Uterus (tissue), 2 donors: ENCODE data around the gene TTLL10.

Experiments used
- POLR2A ChIP-seq, 2 donors: fragments of 450-650 bp; IDR thresholded peaks; one replicate each; pipeline ENCODE4 v1.6.1; 2016; ENCODE audit warnings: antibody characterized with exemption in 2 of 2, mild to moderate bottlenecking in 1 of 2, moderate library complexity in 1 of 2
- TF ChIP-seq, protein P1 (sequence below), 4 experiments: fragments of 200-600 bp in 2 of 4; fragments of 450-650 bp in 2 of 4; sonication (generic) in 2 of 4; IDR thresholded peaks; one replicate each; pipeline ENCODE4 v1.5.1; 2016 to 2019; ENCODE audit warnings: antibody characterized with exemption in 4 of 4, mild to moderate bottlenecking in 2 of 4, moderate library complexity in 1 of 4

DNA sequence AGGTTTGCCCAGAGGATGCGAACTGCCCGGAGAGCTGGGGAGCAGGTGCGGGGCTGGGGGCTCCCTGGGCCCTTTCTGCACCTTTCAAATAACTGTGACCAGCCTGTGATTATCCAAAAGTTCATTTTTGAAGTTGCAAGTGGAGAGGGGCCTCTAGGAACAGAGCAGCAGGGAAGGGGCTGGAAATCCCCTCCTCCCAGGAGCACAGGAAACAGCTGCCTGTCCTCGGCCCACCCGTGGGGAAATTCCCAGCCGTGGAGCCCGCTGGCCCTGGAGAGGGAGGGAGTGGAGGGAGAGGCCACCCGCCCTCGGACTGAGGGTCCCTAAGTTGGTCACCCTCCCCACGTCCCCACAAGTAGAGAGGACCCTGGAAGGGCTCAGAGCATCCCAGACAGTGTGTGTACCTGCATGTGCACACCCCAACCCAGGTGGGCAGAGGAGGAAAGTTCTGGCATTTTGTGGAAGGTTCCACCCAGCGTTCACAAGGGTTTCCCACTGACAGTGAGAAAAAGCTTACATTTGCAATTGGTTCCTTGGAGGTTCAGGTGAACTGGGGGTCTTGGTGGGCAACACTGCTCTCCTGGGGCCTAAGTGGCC is 41.5 kb downstream of the TTLL10 start:
- TF ChIP-seq, protein P1, sequence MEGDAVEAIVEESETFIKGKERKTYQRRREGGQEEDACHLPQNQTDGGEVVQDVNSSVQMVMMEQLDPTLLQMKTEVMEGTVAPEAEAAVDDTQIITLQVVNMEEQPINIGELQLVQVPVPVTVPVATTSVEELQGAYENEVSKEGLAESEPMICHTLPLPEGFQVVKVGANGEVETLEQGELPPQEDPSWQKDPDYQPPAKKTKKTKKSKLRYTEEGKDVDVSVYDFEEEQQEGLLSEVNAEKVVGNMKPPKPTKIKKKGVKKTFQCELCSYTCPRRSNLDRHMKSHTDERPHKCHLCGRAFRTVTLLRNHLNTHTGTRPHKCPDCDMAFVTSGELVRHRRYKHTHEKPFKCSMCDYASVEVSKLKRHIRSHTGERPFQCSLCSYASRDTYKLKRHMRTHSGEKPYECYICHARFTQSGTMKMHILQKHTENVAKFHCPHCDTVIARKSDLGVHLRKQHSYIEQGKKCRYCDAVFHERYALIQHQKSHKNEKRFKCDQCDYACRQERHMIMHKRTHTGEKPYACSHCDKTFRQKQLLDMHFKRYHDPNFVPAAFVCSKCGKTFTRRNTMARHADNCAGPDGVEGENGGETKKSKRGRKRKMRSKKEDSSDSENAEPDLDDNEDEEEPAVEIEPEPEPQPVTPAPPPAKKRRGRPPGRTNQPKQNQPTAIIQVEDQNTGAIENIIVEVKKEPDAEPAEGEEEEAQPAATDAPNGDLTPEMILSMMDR (IDR thresholded peaks at IDR 0.05) = no peak
- TF ChIP-seq POLR2A (IDR thresholded peaks at IDR 0.05) = no peak
